Measurements from ENCODE around the gene TIGD6.
A peak's percentile ranks its signal among the peaks of the same experiment; 100 is the strongest.
"Not testable (repeated sequence)": the region's sequence is repeated elsewhere in the genome, so short reads cannot be mapped to it uniquely, and the experiment has no call there.

The TIGD6 gene

DNA sequence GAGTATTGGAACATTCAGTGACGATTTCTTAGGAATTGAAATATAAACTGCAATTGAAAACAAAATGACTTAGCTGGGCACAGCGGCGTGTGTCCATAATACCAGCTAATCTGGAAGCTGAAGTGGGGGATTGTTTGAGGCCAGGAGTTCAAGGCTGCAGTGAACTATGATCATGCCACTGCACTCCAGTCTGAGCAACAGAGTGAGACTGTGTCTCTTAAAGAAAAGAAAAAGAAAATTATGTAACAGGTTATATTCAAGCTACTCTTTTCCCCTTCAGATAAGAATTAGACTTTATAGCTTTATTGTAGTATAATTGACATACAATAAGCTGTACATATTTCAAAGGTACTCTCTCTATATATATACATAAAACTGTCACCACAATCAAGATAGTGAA, 33.5 kb downstream of the TIGD6 start:
- DNase-seq: no peak

- DNase-seq: no peak
These were observed 36.7 kb downstream of the TIGD6 start for GRCh38 chr5:149963729-149964128.

DNA sequence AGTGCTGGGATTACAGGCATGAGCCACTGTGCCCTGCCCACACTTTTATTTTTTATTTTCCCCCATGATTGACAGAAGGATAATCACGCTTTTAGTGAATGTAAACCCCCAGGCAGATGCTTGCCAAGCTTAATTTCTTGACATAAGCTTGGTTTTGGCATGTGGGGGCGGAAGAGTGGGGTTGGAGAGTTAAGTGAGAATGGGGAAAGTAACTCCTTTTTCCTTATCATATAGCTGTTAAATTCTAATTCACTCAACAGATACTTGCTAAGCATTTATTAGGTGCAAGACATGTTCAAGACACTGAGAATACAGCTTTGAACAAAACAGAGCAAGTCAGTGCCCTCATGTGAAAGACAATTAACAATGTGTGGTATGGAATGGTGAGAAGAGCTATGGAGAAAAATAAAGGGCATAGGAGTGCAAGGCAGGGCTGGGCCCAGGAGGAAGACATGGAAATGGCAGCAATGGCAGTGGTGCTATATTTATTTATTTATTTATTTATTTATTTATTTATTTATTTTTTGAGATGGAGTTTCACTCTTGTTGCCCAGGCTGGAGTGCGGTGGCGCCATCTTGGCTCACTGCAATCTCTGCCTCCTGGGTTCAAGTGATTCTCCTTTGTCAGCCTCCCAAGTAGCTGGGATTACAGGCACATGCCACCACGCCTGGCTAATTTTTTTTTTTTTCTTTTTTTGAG, 37.7 kb downstream of the TIGD6 start:
- DNase-seq: no peak

- no peak for DNase-seq
These were observed 38.5 kb downstream of the TIGD6 start for GRCh38 chr5:149961957-149962409.

GRCh38 chr5:149961186-149961685, 39.2 kb downstream of the TIGD6 start:
- DNase-seq: no peak

GRCh38 chr5:149960272-149961185, 39.9 kb downstream of the TIGD6 start, which contains the start of gene SLC26A2:
SLC26A2 (plus strand) TSS chr5:149960758; CDS start chr5:149977653, 16,895 bp downstream.
- peak; percentile 79 to 96 for DNase-seq

DNA sequence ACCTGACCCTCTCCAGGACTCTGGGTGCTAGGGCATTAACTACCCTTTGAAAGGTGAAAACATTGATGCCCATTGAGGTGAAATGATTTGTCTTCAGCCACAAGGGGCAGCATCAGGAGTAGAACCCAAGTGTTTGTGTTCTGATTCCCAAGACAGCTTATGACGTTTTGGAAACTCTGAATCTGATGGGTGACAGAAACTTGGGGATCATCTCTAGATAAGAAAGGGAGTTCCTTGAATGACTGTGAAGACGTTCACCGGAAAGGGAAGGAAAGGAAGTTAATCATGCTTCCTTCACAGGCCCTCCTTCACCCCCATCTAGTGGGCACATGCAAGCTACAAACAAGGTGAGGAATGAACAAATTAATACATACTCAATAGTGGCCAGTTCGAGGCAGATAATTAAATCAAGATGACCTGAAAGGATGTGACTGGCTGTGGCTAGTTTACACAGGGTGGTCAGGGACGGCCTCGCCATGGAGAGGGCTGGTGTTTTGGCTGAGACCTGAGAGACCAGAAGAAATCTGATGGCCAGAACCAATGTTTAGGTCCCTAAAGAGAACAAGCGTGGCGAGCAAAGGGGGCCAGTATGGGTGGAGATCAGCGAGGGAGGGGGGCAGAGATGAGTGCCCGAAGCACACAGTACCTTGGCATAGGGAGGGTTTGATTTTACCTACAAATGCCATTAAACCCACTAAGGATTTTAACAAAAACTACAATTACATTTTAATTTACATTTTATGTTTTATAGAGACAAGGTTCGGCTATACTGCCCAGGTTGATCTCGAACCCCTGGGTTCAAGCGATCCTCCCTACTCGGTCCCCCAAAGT, 40.8 kb downstream of the TIGD6 start:
- DNase-seq: peak; percentile 18 to 77

GRCh38 chr5:149957855-149958254, 42.6 kb downstream of the TIGD6 start:
- DNase-seq: no peak

DNA sequence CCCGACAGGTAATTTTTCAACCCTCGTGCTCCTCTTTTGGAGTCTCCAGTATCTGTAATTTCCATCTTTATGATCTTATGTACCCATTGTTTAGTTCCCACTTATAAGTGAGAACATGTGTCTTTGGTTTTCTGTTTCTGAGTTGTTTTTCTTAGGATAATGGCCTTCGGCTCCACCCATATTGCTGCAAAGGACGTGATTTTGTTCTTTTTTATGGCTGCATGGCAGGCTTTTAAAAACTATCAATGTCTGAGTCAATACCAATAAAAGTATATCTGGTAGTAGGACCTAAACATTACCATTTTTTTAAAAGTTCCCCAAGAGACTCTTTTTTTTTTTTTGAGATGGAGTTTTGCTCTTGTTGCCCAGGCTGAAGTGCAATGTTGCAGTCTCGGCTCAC, 43.8 kb downstream of the TIGD6 start:
- no peak for DNase-seq

- no peak for DNase-seq
These were observed 45.7 kb downstream of the TIGD6 start for GRCh38 chr5:149954798-149955197.

GRCh38 chr5:149953436-149954121, 46.9 kb downstream of the TIGD6 start:
- DNase-seq: no peak

DNA sequence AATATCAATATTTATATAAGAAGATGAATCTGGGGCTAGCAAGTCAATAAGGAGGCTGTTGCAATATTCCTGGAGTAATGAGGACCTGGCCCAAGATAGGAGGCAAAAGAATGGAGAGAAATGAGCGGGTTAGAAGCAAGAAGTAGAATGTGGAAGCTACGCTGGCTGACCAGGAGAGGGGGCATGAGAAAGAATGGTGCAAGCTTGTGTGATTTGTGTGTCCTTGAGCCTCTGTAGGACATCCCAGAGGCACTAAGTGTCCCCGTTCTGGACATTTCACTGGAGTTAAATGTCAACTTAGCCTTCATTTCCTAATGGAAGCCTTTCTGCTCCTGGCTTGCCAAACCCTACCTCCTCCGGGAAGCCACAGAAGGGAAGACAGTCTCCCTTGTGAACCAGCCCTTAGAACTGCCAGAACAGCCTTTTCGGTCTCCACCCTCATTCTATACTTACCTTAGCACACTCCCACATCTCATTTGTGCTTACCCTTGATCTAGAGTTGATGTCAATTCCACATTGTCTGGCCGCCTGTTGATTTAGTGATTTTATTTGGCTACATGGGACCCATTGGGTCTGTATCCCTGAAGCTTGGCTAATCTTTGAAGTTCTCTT, 49.2 kb downstream of the TIGD6 start:
- DNase-seq: no peak

GRCh38 chr5:149948993-149949392, 51.5 kb downstream of the TIGD6 start:
- DNase-seq: no peak

- DNase-seq: no peak
These were observed 54.3 kb downstream of the TIGD6 start for GRCh38 chr5:149946118-149946517.

DNA sequence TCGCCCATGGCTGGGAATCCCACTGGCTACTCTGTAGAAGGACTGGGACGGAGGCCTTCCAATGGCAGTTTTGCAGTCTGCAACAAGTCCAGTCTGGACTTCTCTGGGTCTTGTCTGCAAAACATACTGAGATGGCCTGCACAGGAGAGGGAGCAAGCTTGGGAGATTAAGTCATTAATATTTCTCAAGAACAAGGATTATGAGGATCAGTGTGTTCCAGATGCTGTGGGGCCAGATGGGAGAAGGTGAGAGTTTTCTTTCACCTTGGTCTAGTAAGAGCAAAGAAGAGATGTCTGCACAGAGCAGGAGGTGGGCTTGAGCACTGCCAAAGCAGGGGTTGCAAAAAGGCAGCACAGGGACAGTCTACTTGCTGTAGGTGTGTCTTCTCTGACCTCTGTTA, 55.8 kb downstream of the TIGD6 start, which contains the start of gene PDE6A:
Gene PDE6A, minus strand, starts transcription at position 128 of the 400 bp plus-strand sequence. Its CDS starts 120 bp downstream, at position 8.
- DNase-seq: no peak

DNA sequence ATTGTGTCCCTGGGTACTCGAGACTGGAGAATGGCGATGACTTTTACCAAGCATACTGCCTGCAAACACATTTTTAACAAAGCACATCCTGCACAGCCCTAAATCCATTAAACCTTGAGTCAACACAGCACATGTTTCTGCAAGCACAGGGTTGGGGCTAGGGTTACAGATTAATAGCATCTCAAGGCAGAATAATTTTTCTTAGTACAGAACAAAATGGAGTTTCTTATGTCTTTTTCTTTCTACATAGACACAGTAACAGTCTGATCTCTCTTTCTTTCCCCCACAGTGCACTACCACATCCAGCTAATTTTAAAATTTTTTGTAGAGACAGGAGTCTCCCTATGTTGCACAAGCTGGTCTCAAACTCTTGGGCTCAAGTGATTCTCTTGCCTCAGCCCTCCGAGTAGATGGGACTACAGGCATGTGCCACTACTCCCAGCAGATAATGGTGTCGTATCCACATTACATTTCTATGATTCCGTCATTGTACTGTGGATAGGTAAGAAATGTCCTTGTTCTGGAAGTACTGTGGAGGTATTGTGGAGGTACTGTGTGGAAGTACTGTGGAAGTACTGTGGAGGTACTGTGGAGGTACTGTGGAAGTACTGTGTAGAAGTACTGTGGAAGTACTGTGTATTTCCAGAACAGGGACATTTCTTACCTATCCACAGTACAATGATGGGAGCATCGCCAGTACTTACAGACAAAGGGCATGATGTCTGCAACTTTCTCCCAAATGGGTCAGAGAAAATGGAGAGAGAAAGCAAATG, 57.1 kb downstream of the TIGD6 start:
- DNase-seq: not testable (repeated sequence)

Measured in bone marrow (tissue), 2 donors.